ENCODE measurements around the gene PRPH.
A peak's percentile ranks its signal among the peaks of the same experiment; 100 is the strongest.

GRCh38 chr12:49264873-49265792 is 29.8 kb upstream of the PRPH start, which contains the start of gene TUBA1C:
- peak; percentile 10 to 11; a peak in 1 of 4 replicates for TF ChIP-seq RAD21 (CRISPR knock-in tag; conservative IDR thresholded peaks at IDR 0.05 in 1 of 2, IDR thresholded peaks at IDR 0.05 in 1 of 2)
- peak; percentile 57; the same call in 1 of the 2 replicates for TF ChIP-seq MED1 (CRISPR knock-in tag; IDR thresholded peaks at IDR 0.05; ENCODE audit: borderline replicate concordance)
- no peak for TF ChIP-seq ZKSCAN1 (IDR thresholded peaks at IDR 0.05; ENCODE audit: low read depth, low read length)
- TF ChIP-seq SIN3B (IDR thresholded peaks at IDR 0.05; ENCODE audit: low read depth), result peak; percentile 55
- 0 out of 2 replicates have a peak, but pooled peaks have one; percentile 1 for TF ChIP-seq PHF21A (IDR thresholded peaks at IDR 0.05; ENCODE audit: borderline replicate concordance, low read depth)
- TF ChIP-seq MAX (CRISPR knock-in tag; IDR thresholded peaks at IDR 0.05), result peak; percentile 88
- TF ChIP-seq, protein P1, sequence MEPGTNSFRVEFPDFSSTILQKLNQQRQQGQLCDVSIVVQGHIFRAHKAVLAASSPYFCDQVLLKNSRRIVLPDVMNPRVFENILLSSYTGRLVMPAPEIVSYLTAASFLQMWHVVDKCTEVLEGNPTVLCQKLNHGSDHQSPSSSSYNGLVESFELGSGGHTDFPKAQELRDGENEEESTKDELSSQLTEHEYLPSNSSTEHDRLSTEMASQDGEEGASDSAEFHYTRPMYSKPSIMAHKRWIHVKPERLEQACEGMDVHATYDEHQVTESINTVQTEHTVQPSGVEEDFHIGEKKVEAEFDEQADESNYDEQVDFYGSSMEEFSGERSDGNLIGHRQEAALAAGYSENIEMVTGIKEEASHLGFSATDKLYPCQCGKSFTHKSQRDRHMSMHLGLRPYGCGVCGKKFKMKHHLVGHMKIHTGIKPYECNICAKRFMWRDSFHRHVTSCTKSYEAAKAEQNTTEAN (CRISPR knock-in tag; IDR thresholded peaks at IDR 0.05), result no peak; the same call in 1 of the 2 replicates
- TF ChIP-seq, protein P2, sequence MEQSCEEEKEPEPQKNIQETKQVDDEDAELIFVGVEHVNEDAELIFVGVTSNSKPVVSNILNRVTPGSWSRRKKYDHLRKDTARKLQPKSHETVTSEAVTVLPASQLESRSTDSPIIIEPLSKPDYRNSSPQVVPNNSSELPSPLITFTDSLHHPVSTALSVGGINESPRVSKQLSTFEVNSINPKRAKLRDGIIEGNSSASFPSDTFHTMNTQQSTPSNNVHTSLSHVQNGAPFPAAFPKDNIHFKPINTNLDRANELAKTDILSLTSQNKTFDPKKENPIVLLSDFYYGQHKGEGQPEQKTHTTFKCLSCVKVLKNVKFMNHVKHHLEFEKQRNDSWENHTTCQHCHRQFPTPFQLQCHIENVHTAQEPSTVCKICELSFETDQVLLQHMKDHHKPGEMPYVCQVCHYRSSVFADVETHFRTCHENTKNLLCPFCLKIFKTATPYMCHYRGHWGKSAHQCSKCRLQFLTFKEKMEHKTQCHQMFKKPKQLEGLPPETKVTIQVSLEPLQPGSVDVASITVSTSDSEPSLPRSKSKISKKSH (CRISPR knock-in tag; IDR thresholded peaks at IDR 0.05), result no peak
- TF ChIP-seq ZNF780A (CRISPR knock-in tag; IDR thresholded peaks at IDR 0.05), result no peak
- TF ChIP-seq ZNF121 (CRISPR knock-in tag; conservative IDR thresholded peaks at IDR 0.05), result peak; percentile 31; the same call in 1 of the 2 replicates
- TF ChIP-seq, protein P3, sequence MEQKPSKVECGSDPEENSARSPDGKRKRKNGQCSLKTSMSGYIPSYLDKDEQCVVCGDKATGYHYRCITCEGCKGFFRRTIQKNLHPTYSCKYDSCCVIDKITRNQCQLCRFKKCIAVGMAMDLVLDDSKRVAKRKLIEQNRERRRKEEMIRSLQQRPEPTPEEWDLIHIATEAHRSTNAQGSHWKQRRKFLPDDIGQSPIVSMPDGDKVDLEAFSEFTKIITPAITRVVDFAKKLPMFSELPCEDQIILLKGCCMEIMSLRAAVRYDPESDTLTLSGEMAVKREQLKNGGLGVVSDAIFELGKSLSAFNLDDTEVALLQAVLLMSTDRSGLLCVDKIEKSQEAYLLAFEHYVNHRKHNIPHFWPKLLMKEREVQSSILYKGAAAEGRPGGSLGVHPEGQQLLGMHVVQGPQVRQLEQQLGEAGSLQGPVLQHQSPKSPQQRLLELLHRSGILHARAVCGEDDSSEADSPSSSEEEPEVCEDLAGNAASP (IDR thresholded peaks at IDR 0.05), result no peak
- TF ChIP-seq CEBPB (tag; IDR thresholded peaks at IDR 0.05), result no peak
- TF ChIP-seq ARID3A (IDR thresholded peaks at IDR 0.05; ENCODE audit: borderline replicate concordance, low read depth, low read length), result no peak

Measured in K562 (cell line).